GM23338 (cell line): ENCODE measurements around the gene CTBP2. TPM values are rescaled to one million over a fixed set of nuclear protein-coding genes. Genes with fewer than 3 reads are reported as not detected.

ENCODE experiments used
- ATAC-seq: fragments of 200-7000 bp; cut with Tn5 transposase; 3 replicates; pipeline ENCODE4 v1.9.1; 2020
- DNase-seq: peaks from one replicate; pipeline ENCODE4 v3.0.0-alpha.2; 2015; ENCODE audit warnings: low spot score
- H2AFZ ChIP-seq: fragments of 200-600 bp; sonication (generic); 2 replicates; pipeline ENCODE4 v1.8.0; 2016; ENCODE audit warnings: antibody characterized with exemption, mild to moderate bottlenecking, moderate library complexity
- H3F3A ChIP-seq: fragments of 200-600 bp; sonication (generic); replicated peaks from 2 replicates; pipeline ENCODE4 v1.8.0; 2017; ENCODE audit warnings: antibody characterized with exemption, mixed run types, low read depth
- H3K27ac ChIP-seq: fragments of 200-600 bp; sonication (generic); 2 replicates; pipeline ENCODE4 v1.6.1; 2016; ENCODE audit warnings: low read depth
- H3K27me3 ChIP-seq: fragments of 200-600 bp; sonication (generic); 2 replicates; pipeline ENCODE4 v1.8.0; 2016; ENCODE audit warnings: mild to moderate bottlenecking, mixed run types, moderate library complexity; ENCODE audit not compliant: insufficient read depth
- H3K36me3 ChIP-seq: fragments of 200-600 bp; sonication (generic); 2 replicates; pipeline ENCODE4 v1.8.0; 2016; ENCODE audit warnings: mild to moderate bottlenecking; ENCODE audit not compliant: insufficient read depth
- H3K4me1 ChIP-seq: fragments of 200-600 bp; sonication (generic); 2 replicates; pipeline ENCODE4 v1.8.0; 2016; ENCODE audit warnings: mild to moderate bottlenecking, moderate library complexity; ENCODE audit not compliant: insufficient read depth
- H3K4me2 ChIP-seq: fragments of 200-600 bp; sonication (generic); 2 replicates; pipeline ENCODE4 v1.7.1; 2017; ENCODE audit warnings: mixed run types
- H3K4me3 ChIP-seq: fragments of 200-600 bp; sonication (generic); 2 replicates; pipeline ENCODE4 v1.6.1; 2016; ENCODE audit warnings: mixed run types
- H3K79me2 ChIP-seq: fragments of 200-600 bp; sonication (generic); replicated peaks from 2 replicates; pipeline ENCODE4 v1.8.0; 2017; ENCODE audit warnings: mild to moderate bottlenecking; ENCODE audit not compliant: insufficient read depth
- H3K9me2 ChIP-seq: fragments of 200-600 bp; sonication (generic); 2 replicates; pipeline ENCODE4 v1.8.0; 2017; ENCODE audit not compliant: insufficient read depth
- H4K20me1 ChIP-seq: fragments of 200-600 bp; sonication (generic); replicated peaks from 2 replicates; pipeline ENCODE4 v1.8.0; 2017; ENCODE audit warnings: mild to moderate bottlenecking; ENCODE audit not compliant: insufficient read depth
- H3K27ac Mint-ChIP-seq: 2 replicates; pipeline ENCODE4 v1.8.0; 2020; ENCODE audit warnings: inconsistent platforms, mild to moderate bottlenecking, moderate library complexity, mixed read lengths
- H3K27me3 Mint-ChIP-seq: 3 replicates; pipeline ENCODE4 v1.8.0; 2022; ENCODE audit warnings: low read depth, mild to moderate bottlenecking, moderate library complexity, mixed read lengths, inconsistent platforms; ENCODE audit not compliant: insufficient read depth, poor library complexity
- H3K36me3 Mint-ChIP-seq: 3 replicates; pipeline ENCODE4 v1.8.0; 2021; ENCODE audit warnings: low read depth, mild to moderate bottlenecking, inconsistent platforms, moderate library complexity, mixed read lengths
- H3K4me1 Mint-ChIP-seq: 3 replicates; pipeline ENCODE4 v1.8.0; 2020; ENCODE audit warnings: mild to moderate bottlenecking, inconsistent platforms, mixed read lengths
- H3K4me3 Mint-ChIP-seq: 3 replicates; pipeline ENCODE4 v1.8.0; 2021; ENCODE audit warnings: moderate library complexity, mild to moderate bottlenecking, inconsistent platforms, mixed read lengths
- H3K9me3 Mint-ChIP-seq: 3 replicates; pipeline ENCODE4 v1.8.0; 2020; ENCODE audit warnings: moderate library complexity, mild to moderate bottlenecking, inconsistent platforms, mixed read lengths
- ETS1 ChIP-seq: IDR thresholded peaks from 2 replicates; pipeline ENCODE4 v1.6.1; 2016; ENCODE audit warnings: antibody characterized with exemption
- EZH2 ChIP-seq: fragments of 200-600 bp; sonication (generic); IDR thresholded peaks from one replicate; pipeline ENCODE4 v1.8.0; 2017; ENCODE audit warnings: antibody characterized with exemption, mild to moderate bottlenecking, low read depth; ENCODE audit not compliant: unreplicated experiment
- EZH2phosphoT487 ChIP-seq: fragments of 200-600 bp; sonication (generic); IDR thresholded peaks from one replicate; pipeline ENCODE4 v1.8.1; 2018; ENCODE audit warnings: antibody characterized with exemption; ENCODE audit not compliant: unreplicated experiment
- NANOG ChIP-seq: IDR thresholded peaks from 2 replicates; pipeline ENCODE4 v1.6.1; 2016; ENCODE audit warnings: antibody characterized with exemption, borderline replicate concordance
- ZNF114 ChIP-seq: fragments of 250-450 bp; sonication (Bioruptor Pico); IDR thresholded peaks from 2 replicates; pipeline ENCODE4 v1.5.0; 2020; ENCODE audit warnings: mild to moderate bottlenecking, moderate library complexity
- polyA plus RNA-seq: library from polyadenylated mRNA; unstranded; fragments of >200 nt; fragmentation: Nextera tagmentation; extraction: Ambion mirVana; gene quantifications from 2 replicates; pipeline ENCODE4 v1.2.1, GENCODE V29; 2016
- total RNA-seq: library from RNA; depleted of rRNA; stranded (reverse); fragments of >200 nt; shearing (Covaris generic); gene quantifications from 2 replicates; pipeline ENCODE4 v1.2.3, GENCODE V29; 2014
- TF ChIP-seq, protein P1 (sequence below): fragments of 250-450 bp; sonication (Bioruptor Pico); IDR thresholded peaks from 2 replicates; pipeline ENCODE4 v1.5.0; 2020; ENCODE audit warnings: mild to moderate bottlenecking, moderate library complexity

CTBP2 gene
- total and polyA plus RNA-seq, 2 experiments from 2014 or later: 133 to 265 TPM

DNA sequence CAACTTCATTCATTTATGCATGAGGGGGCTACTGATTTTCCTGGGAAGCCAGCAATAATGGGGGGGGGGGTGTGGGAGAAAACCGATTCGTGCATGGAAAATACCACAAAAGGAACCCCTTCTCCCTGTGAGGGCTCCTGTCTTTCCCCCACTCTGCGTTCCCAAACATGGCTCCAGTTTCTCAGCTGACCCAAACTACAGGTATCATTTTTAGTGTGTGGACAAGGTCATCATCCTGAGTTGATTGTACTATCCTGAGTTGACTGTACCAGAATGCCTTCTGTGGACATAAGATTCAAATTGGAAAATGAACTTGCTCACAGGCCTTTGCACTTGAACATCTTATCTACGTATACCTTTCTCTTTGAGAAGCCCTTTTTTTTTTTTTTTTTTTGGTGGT lies 168.5 kb downstream of the CTBP2 start (continued):
- TF ChIP-seq, protein P1, sequence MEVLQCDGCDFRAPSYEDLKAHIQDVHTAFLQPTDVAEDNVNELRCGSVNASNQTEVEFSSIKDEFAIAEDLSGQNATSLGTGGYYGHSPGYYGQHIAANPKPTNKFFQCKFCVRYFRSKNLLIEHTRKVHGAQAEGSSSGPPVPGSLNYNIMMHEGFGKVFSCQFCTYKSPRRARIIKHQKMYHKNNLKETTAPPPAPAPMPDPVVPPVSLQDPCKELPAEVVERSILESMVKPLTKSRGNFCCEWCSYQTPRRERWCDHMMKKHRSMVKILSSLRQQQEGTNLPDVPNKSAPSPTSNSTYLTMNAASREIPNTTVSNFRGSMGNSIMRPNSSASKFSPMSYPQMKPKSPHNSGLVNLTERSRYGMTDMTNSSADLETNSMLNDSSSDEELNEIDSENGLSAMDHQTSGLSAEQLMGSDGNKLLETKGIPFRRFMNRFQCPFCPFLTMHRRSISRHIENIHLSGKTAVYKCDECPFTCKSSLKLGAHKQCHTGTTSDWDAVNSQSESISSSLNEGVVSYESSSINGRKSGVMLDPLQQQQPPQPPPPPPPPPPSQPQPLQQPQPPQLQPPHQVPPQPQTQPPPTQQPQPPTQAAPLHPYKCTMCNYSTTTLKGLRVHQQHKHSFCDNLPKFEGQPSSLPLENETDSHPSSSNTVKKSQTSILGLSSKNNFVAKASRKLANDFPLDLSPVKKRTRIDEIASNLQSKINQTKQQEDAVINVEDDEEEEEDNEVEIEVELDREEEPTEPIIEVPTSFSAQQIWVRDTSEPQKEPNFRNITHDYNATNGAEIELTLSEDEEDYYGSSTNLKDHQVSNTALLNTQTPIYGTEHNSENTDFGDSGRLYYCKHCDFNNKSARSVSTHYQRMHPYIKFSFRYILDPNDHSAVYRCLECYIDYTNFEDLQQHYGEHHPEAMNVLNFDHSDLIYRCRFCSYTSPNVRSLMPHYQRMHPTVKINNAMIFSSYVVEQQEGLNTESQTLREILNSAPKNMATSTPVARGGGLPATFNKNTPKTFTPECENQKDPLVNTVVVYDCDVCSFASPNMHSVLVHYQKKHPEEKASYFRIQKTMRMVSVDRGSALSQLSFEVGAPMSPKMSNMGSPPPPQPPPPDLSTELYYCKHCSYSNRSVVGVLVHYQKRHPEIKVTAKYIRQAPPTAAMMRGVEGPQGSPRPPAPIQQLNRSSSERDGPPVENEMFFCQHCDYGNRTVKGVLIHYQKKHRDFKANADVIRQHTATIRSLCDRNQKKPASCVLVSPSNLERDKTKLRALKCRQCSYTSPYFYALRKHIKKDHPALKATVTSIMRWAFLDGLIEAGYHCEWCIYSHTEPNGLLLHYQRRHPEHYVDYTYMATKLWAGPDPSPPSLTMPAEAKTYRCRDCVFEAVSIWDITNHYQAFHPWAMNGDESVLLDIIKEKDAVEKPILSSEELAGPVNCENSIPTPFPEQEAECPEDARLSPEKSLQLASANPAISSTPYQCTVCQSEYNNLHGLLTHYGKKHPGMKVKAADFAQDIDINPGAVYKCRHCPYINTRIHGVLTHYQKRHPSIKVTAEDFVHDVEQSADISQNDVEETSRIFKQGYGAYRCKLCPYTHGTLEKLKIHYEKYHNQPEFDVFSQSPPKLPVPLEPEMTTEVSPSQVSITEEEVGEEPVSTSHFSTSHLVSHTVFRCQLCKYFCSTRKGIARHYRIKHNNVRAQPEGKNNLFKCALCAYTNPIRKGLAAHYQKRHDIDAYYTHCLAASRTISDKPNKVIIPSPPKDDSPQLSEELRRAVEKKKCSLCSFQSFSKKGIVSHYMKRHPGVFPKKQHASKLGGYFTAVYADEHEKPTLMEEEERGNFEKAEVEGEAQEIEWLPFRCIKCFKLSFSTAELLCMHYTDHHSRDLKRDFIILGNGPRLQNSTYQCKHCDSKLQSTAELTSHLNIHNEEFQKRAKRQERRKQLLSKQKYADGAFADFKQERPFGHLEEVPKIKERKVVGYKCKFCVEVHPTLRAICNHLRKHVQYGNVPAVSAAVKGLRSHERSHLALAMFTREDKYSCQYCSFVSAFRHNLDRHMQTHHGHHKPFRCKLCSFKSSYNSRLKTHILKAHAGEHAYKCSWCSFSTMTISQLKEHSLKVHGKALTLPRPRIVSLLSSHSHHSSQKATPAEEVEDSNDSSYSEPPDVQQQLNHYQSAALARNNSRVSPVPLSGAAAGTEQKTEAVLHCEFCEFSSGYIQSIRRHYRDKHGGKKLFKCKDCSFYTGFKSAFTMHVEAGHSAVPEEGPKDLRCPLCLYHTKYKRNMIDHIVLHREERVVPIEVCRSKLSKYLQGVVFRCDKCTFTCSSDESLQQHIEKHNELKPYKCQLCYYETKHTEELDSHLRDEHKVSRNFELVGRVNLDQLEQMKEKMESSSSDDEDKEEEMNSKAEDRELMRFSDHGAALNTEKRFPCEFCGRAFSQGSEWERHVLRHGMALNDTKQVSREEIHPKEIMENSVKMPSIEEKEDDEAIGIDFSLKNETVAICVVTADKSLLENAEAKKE (CRISPR knock-in tag): no peak
- TF ChIP-seq ZNF114 (CRISPR knock-in tag) (no peak), EZH2phosphoT487 (no peak), NANOG (no peak), ETS1 (no peak), EZH2 (no peak)

DNA sequence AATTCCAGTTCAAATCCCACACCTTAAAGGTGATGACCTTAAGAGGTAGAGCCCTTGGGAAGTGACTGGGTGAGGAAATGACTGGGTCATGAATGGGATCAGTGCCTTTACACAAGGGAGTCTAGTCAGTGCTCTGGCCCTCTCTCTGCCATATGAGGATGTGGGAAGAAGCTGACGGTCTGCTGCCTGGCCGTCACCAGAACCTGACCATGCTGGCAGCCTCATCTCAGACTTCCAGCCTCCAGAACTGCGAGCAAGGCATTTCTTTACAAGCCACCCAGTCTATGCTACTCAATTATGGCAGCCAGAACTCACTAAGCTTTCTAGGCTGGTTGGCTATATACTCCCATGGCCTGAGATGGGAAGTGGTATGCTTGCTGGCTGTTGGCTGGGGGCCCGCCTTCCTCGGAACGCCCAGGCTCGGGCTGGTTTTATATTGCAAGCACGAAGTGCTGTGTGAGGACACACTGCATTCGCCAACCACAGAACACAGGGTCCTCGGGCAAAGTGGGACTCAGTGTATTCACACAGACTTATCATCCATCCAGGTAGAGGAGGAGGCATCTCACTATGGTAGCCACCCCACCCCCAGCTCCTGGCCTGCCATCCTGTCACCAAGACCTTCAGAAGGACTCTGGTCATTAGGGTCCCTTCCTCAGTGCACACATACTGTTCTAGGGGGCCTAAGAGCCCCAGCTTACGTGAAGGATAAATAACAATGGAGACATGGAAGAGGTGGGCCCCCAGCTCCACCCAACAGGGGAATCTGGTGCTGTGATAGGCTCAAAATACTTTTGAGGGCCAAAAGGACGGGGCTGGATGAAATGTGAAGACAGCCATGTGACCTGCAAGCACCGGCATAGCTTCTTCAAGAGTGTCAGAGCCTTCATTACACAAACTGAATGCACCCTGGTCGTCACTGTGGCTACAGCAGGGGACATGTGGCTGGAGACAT lies 169.4 kb downstream of the CTBP2 start:
- peak overlapping the region; percentile 59 for H3K27ac ChIP-seq
- no peak overlapping the region for H3K4me2 ChIP-seq
- H2AFZ ChIP-seq: no peak overlapping the region
- TF ChIP-seq ZNF114 (CRISPR knock-in tag): no peak
- TF ChIP-seq, protein P1 (CRISPR knock-in tag): no peak
- DNase-seq (no peak), ATAC-seq (no peak)
- peaks cover 53% of the 10 kb centered on the region for H3K36me3 ChIP-seq
- no peaks in the 10 kb centered on the region; the same call in 1 of the 2 replicates for H3K4me1 ChIP-seq
- no peaks in the 10 kb centered on the region for H3K27me3 ChIP-seq
- Mint-ChIP-seq H3K9me3 (no peaks in the 10 kb centered on the region; the same call in 2 of the 3 replicates), H3K4me1 (no peaks in the 10 kb centered on the region), H3K27me3 (peaks cover 57% of the 10 kb centered on the region), H3K27ac (peak overlapping the region; percentile 40; the same call in 1 of the 2 replicates), H3K36me3 (peaks cover 91% of the 10 kb centered on the region), H3K4me3 (no peak overlapping the region)
- H3K79me2 ChIP-seq: peaks cover 5% of the 10 kb centered on the region; the same call in 1 of the 2 replicates
- H3K4me3 ChIP-seq: no peak overlapping the region
- H3K9me2 ChIP-seq: no peaks in the 10 kb centered on the region
- peaks cover 52% of the 10 kb centered on the region for H3F3A ChIP-seq
- peaks cover 43% of the 10 kb centered on the region for H4K20me1 ChIP-seq
